HG03064 (cell line): ENCODE data around the gene HDDC3.
A peak's percentile ranks its signal among the peaks of the same experiment; 100 is the strongest.
"Not testable (repeated sequence)": the region's sequence is repeated elsewhere in the genome, so short reads cannot be mapped to it uniquely, and the experiment has no call there.

Experiments used
- ATAC-seq: cut with Tn5 transposase; IDR thresholded peaks from one replicate; pipeline ENCODE4 v1.9.1; 2021; ENCODE audit warnings: low read depth; ENCODE audit not compliant: unreplicated experiment

The HDDC3 gene

GRCh38 chr15:90933301-90933700, 952 bp upstream of the HDDC3 start:
- no peak for ATAC-seq

- no peak for ATAC-seq
Observed at GRCh38 chr15:90932660-90932991, 277 bp upstream of the HDDC3 start.

DNA sequence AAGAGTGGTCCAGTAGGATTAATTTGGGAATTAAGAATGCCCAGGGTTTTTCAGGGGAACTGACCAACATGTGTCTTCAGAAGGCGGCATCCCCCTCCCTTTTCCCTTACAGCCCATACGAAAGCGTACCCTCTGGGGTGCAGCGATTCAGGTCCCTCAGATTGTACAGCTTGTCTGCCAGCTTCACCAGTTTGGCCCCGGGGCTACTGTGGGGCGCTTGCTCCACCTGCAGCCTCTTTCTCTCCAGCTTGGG, 848 bp downstream of the HDDC3 start:
- ATAC-seq, result no peak

GRCh38 chr15:90930861-90931574, 1.3 kb downstream of the HDDC3 start:
- no peak for ATAC-seq

- no peak for ATAC-seq
Observed at GRCh38 chr15:90929246-90930019, 2.9 kb downstream of the HDDC3 start.

DNA sequence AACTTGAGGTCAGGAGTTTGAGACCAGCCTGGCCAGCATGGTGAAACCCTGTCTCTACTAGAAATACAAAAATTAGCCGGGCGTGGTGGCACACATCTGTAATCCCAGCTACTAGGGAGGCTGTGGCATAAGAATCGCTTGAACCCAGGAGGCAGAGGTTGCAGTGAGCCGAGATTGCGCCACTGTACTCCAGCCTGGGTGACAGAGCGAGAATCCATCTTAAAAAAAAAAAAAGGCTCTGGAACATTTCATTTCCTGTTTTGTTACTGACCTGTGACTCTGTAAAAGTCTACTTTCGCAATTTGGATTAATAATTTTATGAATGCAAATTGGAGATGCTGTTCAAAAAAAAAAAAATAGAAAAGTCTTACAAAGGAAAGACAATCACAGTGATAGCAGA, 4.2 kb downstream of the HDDC3 start:
- ATAC-seq, result not testable (repeated sequence)

DNA sequence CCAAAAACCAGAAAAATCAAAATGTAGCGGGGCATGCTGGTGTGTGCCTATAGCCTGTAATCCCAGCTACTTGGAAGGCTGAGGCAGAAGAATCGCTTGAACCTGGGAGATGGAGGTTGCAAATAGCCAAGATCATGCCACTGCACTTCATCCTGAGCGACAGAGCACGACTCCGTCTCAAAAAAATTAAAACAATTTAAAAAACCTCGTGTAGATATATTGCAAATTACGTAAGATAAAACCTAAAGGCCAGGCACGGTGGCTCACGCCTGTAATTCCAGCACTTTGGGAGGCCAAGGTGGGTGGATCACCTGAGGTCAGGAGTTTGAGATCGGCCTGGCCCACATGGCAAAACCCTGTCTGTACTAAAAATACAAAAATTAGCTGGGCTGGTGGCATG, 5.6 kb downstream of the HDDC3 start:
- not testable (repeated sequence) for ATAC-seq

DNA sequence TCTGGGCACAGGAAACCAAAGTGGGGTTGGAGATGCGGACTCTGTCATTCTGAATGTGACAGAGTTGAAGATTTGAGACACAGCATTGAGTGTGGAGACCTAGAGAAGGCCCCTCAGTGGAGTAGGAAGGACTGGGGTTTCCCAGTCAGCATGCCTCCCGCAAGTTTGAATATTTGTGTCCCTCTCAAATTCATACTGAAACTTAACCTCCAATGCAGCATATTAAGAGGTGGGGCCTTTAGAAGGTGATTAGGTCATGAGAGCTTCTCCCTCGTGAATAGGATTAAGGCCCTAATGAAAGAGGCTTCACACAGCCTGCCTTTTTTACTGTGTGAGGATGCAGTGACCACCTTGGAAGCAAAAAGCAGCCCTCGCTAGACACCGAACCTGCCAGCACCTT, 8.0 kb downstream of the HDDC3 start:
- ATAC-seq, result peak; percentile 38

GRCh38 chr15:90922712-90923322, 9.5 kb downstream of the HDDC3 start:
- ATAC-seq, result peak; percentile 84

DNA sequence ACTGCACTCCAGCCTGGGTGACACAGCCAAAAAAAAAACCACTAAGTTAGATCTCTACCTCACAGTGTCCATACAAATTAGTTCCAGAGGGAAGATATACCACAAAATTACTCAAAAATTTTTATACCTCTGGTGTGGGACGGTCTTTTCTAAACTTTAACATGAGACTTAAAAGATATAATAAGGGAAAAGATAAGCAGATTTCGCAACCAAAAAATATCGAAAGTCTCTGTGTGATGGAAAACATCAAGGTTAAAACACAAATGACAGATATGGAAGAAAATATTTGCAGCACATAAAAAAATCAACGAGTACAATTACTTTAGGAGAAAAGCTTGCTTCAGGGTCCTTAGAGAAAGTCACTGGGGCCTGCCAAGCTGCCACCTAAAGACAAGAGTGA, 10.5 kb downstream of the HDDC3 start:
- ATAC-seq, result no peak

- no peak for ATAC-seq
Observed at GRCh38 chr15:90918835-90919234, 13.5 kb downstream of the HDDC3 start.

GRCh38 chr15:90918034-90918788, 14.1 kb downstream of the HDDC3 start:
- ATAC-seq, result no peak

DNA sequence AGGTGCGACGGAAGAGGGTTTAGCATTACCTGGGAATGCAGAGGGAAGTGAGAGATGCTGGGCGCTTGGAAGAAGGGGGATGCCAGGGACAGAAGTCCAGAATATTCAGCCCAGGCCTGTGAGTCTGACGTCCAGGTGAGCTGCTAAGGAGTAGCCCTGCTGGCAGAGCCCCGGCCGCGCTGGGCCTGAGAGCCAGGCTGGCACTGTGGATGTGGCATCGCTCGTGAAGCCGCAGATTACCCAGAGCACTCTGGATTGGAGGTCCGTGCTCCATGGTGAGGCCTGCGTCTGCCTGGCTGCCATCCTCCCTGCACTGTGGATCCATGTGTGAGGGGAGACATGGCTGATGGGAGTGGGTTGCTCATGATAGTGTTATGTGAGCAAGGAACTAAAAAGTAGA, 14.8 kb downstream of the HDDC3 start:
- no peak for ATAC-seq

DNA sequence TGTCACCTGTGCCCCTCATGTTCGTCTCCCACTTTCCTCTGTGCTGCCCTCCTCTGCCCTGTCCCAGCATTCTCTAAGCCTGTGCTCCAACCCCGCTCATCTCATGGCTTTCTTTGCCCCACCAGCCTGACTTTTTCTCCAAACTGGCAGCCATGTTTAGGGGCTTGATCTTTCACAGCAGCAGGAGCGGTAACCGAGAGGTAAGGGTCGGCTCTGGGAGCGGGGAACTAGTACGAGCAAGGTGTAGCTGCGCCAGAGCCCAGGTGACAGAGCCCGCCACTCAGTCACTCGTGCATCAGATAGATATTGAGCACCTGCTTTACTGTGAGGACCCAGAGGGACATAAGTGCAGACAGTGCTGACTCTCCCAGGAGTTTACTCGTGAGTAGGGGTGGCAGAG, 15.9 kb downstream of the HDDC3 start:
- no peak for ATAC-seq

GRCh38 chr15:90915808-90916440, 16.4 kb downstream of the HDDC3 start:
- no peak for ATAC-seq

DNA sequence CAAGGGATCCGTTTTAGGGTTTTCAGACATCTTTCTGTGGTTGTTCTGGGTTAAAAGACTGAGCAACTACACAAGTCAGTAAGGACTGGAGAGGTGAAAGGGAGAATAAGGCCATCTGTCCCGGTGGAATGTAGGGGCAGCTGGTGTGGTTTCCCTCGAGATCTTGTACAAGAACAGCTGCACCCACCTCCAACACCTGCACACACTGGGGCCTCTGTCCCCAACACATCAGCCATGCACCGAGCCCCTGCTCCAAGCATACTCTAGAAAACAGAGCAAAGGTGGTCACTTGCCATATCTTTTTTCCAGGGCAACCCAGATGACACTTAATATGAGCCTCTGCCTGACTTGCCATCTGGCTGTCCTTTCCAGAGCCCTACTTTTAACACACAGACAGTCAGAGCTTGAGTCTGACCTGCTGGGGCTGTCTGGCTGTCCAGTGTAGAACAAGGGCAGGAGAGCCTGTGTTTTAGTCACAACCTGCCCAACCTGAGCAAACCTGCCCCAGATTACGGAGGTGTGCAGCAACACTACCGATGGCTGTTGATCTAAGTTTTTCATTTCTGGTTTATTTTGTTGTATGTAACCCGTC, 17.0 kb downstream of the HDDC3 start:
- no peak for ATAC-seq

- no peak for ATAC-seq
Observed at GRCh38 chr15:90914305-90915080, 17.9 kb downstream of the HDDC3 start.

- no peak for ATAC-seq
Observed at GRCh38 chr15:90913398-90913944, 18.9 kb downstream of the HDDC3 start.

GRCh38 chr15:90912770-90913075, 19.6 kb downstream of the HDDC3 start:
- ATAC-seq, result no peak
